Ishikawa (cell line): Measurements from ENCODE around the gene EML4.

Experiments
- CEBPB ChIP-seq: IDR thresholded peaks from 2 replicates; pipeline ENCODE4 v1.6.1; 2012
- CREB1 ChIP-seq: IDR thresholded peaks from 2 replicates; pipeline ENCODE4 v1.6.1; 2012; ENCODE audit warnings: low read depth
- EP300 ChIP-seq: IDR thresholded peaks from 2 replicates; pipeline ENCODE4 v1.6.1; 2012; ENCODE audit warnings: borderline replicate concordance
- FOXM1 ChIP-seq: IDR thresholded peaks from 2 replicates; pipeline ENCODE4 v1.6.1; 2012; ENCODE audit warnings: low read depth, borderline replicate concordance
- MAX ChIP-seq: IDR thresholded peaks from 2 replicates; pipeline ENCODE4 v1.6.1; 2012
- NFIC ChIP-seq: IDR thresholded peaks from 2 replicates; pipeline ENCODE4 v1.6.1; 2012
- RAD21 ChIP-seq: IDR thresholded peaks from 2 replicates; pipeline ENCODE4 v1.6.1; 2012; ENCODE audit warnings: low read depth
- REST ChIP-seq: IDR thresholded peaks from 2 replicates; pipeline ENCODE4 v1.6.1; 2012; ENCODE audit warnings: low read depth, mild to moderate bottlenecking
- TAF1 ChIP-seq: IDR thresholded peaks from 2 replicates; pipeline ENCODE4 v1.6.1; 2012; ENCODE audit warnings: low read depth, mild to moderate bottlenecking
- TCF12 ChIP-seq: IDR thresholded peaks from 2 replicates; pipeline ENCODE4 v1.6.1; 2012; ENCODE audit warnings: low read depth
- TEAD4 ChIP-seq: IDR thresholded peaks from 2 replicates; pipeline ENCODE4 v1.6.1; 2012
- USF1 ChIP-seq: IDR thresholded peaks from 2 replicates; pipeline ENCODE4 v1.6.1; 2012
- YY1 ChIP-seq: IDR thresholded peaks from 2 replicates; pipeline ENCODE4 v1.6.1; 2012; ENCODE audit warnings: low read depth
- ZBTB7A ChIP-seq: IDR thresholded peaks from 2 replicates; pipeline ENCODE4 v1.6.1; 2012; ENCODE audit warnings: low read depth

- TF ChIP-seq EP300 (no peak), TAF1 (no peak), YY1 (no peak), FOXM1 (no peak), MAX (no peak), CREB1 (no peak), CEBPB (no peak), REST (no peak), ZBTB7A (no peak), RAD21 (no peak), NFIC (no peak), TEAD4 (no peak), USF1 (no peak), TCF12 (no peak)
These were observed 127.1 kb downstream of the EML4 start for GRCh38 chr2:42296226-42296625.
